SK-N-SH (cell line): ENCODE data around the gene ZNF718.

Source experiments
- EP300 ChIP-seq, 2 experiments: IDR thresholded peaks; 2 replicates each; pipeline versions ENCODE4 v1.4.0 to v1.6.1; 2012; ENCODE audit warnings: borderline replicate concordance in 1 of 2, low read depth in 1 of 2, low read length in 1 of 2
- EZH2phosphoT487 ChIP-seq: fragments of 200-600 bp; sonication (generic); IDR thresholded peaks from 2 replicates; pipeline ENCODE4 v1.6.1; 2017; ENCODE audit warnings: low read depth, mixed run types, mild to moderate bottlenecking, antibody characterized with exemption, moderate library complexity, borderline replicate concordance
- GABPA ChIP-seq: IDR thresholded peaks from 2 replicates; pipeline ENCODE4 v1.4.0; 2012; ENCODE audit warnings: low read depth, mild to moderate bottlenecking
- JUND ChIP-seq: IDR thresholded peaks from 2 replicates; pipeline ENCODE4 v1.4.0; 2012
- MAX ChIP-seq: IDR thresholded peaks from 2 replicates; pipeline ENCODE4 v1.4.0; 2012; ENCODE audit warnings: low read depth
- POLR2AphosphoS5 ChIP-seq: IDR thresholded peaks from 2 replicates; pipeline ENCODE4 v1.6.1; 2012; ENCODE audit warnings: low read depth, low read length
- RAD21 ChIP-seq: IDR thresholded peaks from 2 replicates; pipeline ENCODE4 v1.6.1; 2012; ENCODE audit warnings: mild to moderate bottlenecking, low read length
- RCOR1 ChIP-seq: fragments of 150-350 bp; IDR thresholded peaks from 2 replicates; pipeline ENCODE4 v1.6.1; 2017; ENCODE audit warnings: antibody characterized with exemption, low read length
- REST ChIP-seq: IDR thresholded peaks from 2 replicates; pipeline ENCODE4 v1.6.1; 2012; ENCODE audit warnings: mild to moderate bottlenecking, low read depth, low read length, moderate library complexity
- TAF1 ChIP-seq: IDR thresholded peaks from 2 replicates; pipeline ENCODE4 v1.6.1; 2012; ENCODE audit warnings: low read depth, mild to moderate bottlenecking, low read length, moderate library complexity, borderline replicate concordance
- TEAD4 ChIP-seq: IDR thresholded peaks from 2 replicates; pipeline ENCODE4 v1.4.0; 2012; ENCODE audit warnings: mild to moderate bottlenecking, borderline replicate concordance; ENCODE audit not compliant: insufficient read depth
- USF2 ChIP-seq: fragments of 150-350 bp; IDR thresholded peaks from 2 replicates; pipeline ENCODE4 v1.6.1; 2017; ENCODE audit warnings: antibody characterized with exemption, low read length, low read depth, borderline replicate concordance
- YY1 ChIP-seq: IDR thresholded peaks from 2 replicates; pipeline ENCODE4 v1.4.0; 2012; ENCODE audit warnings: low read depth, mild to moderate bottlenecking
- TF ChIP-seq, protein P1 (sequence below): fragments of 200-600 bp; sonication (generic); IDR thresholded peaks from 2 replicates; pipeline ENCODE4 v1.6.1; 2017; ENCODE audit warnings: antibody characterized with exemption, mild to moderate bottlenecking, moderate library complexity

- TF ChIP-seq EP300 (IDR thresholded peaks at IDR 0.05; ENCODE audit: borderline replicate concordance in 1 of 2, low read depth in 1 of 2, low read length in 1 of 2): no peak
- TF ChIP-seq TAF1: no peak
- TF ChIP-seq MAX: no peak
- TF ChIP-seq, protein P1, sequence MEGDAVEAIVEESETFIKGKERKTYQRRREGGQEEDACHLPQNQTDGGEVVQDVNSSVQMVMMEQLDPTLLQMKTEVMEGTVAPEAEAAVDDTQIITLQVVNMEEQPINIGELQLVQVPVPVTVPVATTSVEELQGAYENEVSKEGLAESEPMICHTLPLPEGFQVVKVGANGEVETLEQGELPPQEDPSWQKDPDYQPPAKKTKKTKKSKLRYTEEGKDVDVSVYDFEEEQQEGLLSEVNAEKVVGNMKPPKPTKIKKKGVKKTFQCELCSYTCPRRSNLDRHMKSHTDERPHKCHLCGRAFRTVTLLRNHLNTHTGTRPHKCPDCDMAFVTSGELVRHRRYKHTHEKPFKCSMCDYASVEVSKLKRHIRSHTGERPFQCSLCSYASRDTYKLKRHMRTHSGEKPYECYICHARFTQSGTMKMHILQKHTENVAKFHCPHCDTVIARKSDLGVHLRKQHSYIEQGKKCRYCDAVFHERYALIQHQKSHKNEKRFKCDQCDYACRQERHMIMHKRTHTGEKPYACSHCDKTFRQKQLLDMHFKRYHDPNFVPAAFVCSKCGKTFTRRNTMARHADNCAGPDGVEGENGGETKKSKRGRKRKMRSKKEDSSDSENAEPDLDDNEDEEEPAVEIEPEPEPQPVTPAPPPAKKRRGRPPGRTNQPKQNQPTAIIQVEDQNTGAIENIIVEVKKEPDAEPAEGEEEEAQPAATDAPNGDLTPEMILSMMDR: no peak
- no peak for TF ChIP-seq TEAD4
- no peak for TF ChIP-seq RCOR1
- no peak for TF ChIP-seq EZH2phosphoT487
- no peak for TF ChIP-seq JUND
- no peak for TF ChIP-seq GABPA
- TF ChIP-seq POLR2AphosphoS5: no peak
- no peak for TF ChIP-seq REST
- no peak for TF ChIP-seq USF2
- TF ChIP-seq RAD21: no peak
- TF ChIP-seq YY1: no peak
These were observed 22.3 kb downstream of the ZNF718 start for GRCh38 chr4:146621-147020.
